ENCODE measurements around the gene RBM38.

Gene RBM38

GRCh38 chr20:57384953-57385761 is 6.0 kb upstream of the RBM38 start:
- peaks cover 24% of the 10 kb centered on the region for H3F3A ChIP-seq (ENCODE audit: insufficient read depth)
- TF ChIP-seq EZH2phosphoT487 (conservative IDR thresholded peaks at IDR 0.05; ENCODE audit: low read length) = no peak

DNA sequence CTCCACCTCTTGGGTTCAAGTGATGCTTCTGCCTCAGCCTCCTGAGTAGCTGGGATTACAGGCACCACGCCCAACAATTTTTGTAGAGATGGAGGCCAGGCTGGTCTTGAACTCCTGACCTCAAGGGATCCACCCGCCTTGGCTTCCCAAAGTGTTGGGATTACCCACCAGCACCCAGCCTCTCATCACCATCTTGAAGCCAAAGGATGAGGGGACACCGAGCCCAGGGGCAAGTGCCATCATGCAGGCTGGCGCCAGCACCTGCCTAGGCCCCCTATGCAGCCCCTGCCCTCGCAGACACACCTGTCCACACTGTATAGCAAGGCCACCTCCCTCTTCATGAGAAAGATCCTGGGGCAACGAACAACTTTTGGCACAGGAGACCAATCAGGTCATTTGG is 5.3 kb upstream of the RBM38 start:
- no peak overlapping the region for H3K27ac ChIP-seq (ENCODE audit: low read depth, low read length)
- no peak for TF ChIP-seq EZH2phosphoT487 (conservative IDR thresholded peaks at IDR 0.05; ENCODE audit: low read length)
- TF ChIP-seq, protein P1, sequence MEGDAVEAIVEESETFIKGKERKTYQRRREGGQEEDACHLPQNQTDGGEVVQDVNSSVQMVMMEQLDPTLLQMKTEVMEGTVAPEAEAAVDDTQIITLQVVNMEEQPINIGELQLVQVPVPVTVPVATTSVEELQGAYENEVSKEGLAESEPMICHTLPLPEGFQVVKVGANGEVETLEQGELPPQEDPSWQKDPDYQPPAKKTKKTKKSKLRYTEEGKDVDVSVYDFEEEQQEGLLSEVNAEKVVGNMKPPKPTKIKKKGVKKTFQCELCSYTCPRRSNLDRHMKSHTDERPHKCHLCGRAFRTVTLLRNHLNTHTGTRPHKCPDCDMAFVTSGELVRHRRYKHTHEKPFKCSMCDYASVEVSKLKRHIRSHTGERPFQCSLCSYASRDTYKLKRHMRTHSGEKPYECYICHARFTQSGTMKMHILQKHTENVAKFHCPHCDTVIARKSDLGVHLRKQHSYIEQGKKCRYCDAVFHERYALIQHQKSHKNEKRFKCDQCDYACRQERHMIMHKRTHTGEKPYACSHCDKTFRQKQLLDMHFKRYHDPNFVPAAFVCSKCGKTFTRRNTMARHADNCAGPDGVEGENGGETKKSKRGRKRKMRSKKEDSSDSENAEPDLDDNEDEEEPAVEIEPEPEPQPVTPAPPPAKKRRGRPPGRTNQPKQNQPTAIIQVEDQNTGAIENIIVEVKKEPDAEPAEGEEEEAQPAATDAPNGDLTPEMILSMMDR (IDR thresholded peaks at IDR 0.05; ENCODE audit: insufficient read depth, low read length, poor library complexity, severe bottlenecking) = no peak
- H3K4me3 ChIP-seq (ENCODE audit: insufficient read depth, low read length, poor library complexity, severe bottlenecking) = no peak overlapping the region
- no peak overlapping the region for H2AFZ ChIP-seq (ENCODE audit: low read depth, low read length, severe bottlenecking)
- H3K36me3 ChIP-seq (ENCODE audit: low read length) = no peaks in the 10 kb centered on the region
- H3K27me3 ChIP-seq (ENCODE audit: low read length) = no peaks in the 10 kb centered on the region
- peaks cover 30% of the 10 kb centered on the region for H3F3A ChIP-seq (ENCODE audit: insufficient read depth)
- no peaks in the 10 kb centered on the region for H3K9me3 ChIP-seq (ENCODE audit: insufficient read depth, low read length)
- no peaks in the 10 kb centered on the region for H3K9me2 ChIP-seq (replicated peaks; ENCODE audit: insufficient read depth, low read length)
- H4K20me1 ChIP-seq (ENCODE audit: low read depth, low read length) = no peaks in the 10 kb centered on the region
- H3K79me2 ChIP-seq (ENCODE audit: insufficient read depth, low read length) = no peaks in the 10 kb centered on the region
- H3K9ac ChIP-seq (ENCODE audit: low read length) = no peak overlapping the region
- no peak overlapping the region for H3K4me2 ChIP-seq (ENCODE audit: low read depth, low read length, poor library complexity, severe bottlenecking)

More at GRCh38 chr20:57384953-57385761, 6.0 kb upstream of the RBM38 start:
- no peak overlapping the region for H3K27ac ChIP-seq (ENCODE audit: low read depth, low read length)
- H2AFZ ChIP-seq (ENCODE audit: low read depth, low read length, severe bottlenecking) = no peak overlapping the region
- H3K36me3 ChIP-seq (ENCODE audit: low read length) = no peaks in the 10 kb centered on the region
- no peak overlapping the region for H3K4me2 ChIP-seq (ENCODE audit: low read depth, low read length, poor library complexity, severe bottlenecking)
- no peak overlapping the region for H3K4me3 ChIP-seq (ENCODE audit: insufficient read depth, low read length, poor library complexity, severe bottlenecking)
- H3K9me3 ChIP-seq (ENCODE audit: insufficient read depth, low read length) = no peaks in the 10 kb centered on the region
- H4K20me1 ChIP-seq (ENCODE audit: low read depth, low read length) = no peaks in the 10 kb centered on the region
- no peak overlapping the region for H3K9ac ChIP-seq (ENCODE audit: low read length)
- H3K9me2 ChIP-seq (replicated peaks; ENCODE audit: insufficient read depth, low read length) = no peaks in the 10 kb centered on the region
- H3K27me3 ChIP-seq (ENCODE audit: low read length) = no peaks in the 10 kb centered on the region
- H3K79me2 ChIP-seq (ENCODE audit: insufficient read depth, low read length) = no peaks in the 10 kb centered on the region

- Histone ChIP-seq H4K20me1 (ENCODE audit: low read depth, low read length) (no peaks in the 10 kb centered on the region), H2AFZ (ENCODE audit: low read depth, low read length, severe bottlenecking) (no peak overlapping the region), H3K36me3 (ENCODE audit: low read length) (no peaks in the 10 kb centered on the region), H3K27me3 (ENCODE audit: low read length) (no peaks in the 10 kb centered on the region), H3K9ac (ENCODE audit: low read length) (no peak overlapping the region), H3K4me3 (ENCODE audit: insufficient read depth, low read length, poor library complexity, severe bottlenecking) (no peak overlapping the region), H3K9me3 (ENCODE audit: insufficient read depth, low read length) (no peaks in the 10 kb centered on the region), H3F3A (ENCODE audit: insufficient read depth) (peaks cover 31% of the 10 kb centered on the region), H3K79me2 (ENCODE audit: insufficient read depth, low read length) (0 out of 2 replicates have a peak, but pooled peaks cover 3% of the 10 kb centered on the region), H3K27ac (ENCODE audit: low read depth, low read length) (no peak overlapping the region), H3K4me2 (ENCODE audit: low read depth, low read length, poor library complexity, severe bottlenecking) (no peak overlapping the region), H3K9me2 (replicated peaks; ENCODE audit: insufficient read depth, low read length) (no peaks in the 10 kb centered on the region)
- TF ChIP-seq, protein P1 (IDR thresholded peaks at IDR 0.05; ENCODE audit: insufficient read depth, low read length, poor library complexity, severe bottlenecking) = no peak
- no peak for TF ChIP-seq EZH2phosphoT487 (conservative IDR thresholded peaks at IDR 0.05; ENCODE audit: low read length)
Measured at GRCh38 chr20:57386762-57387161, 4.4 kb upstream of the RBM38 start.

DNA sequence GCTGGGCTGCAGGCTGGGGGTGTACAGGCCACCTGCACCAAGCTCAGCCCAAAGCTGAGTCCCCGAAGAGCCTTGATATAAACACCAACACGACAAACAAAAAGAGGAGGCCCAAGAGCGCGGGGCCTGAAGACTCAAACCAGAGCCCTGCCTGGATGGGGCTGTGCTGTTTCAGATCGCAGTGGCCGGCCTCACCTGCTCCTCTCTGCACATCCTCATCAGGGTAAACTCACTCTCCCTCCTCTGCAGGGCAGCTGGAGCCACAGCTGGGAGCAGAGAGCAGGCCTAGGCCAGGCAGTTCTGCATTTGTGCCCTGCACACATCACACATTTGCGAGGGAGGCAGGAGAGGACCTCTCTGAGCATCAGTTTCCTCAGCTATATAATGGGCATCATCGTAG is 3.7 kb upstream of the RBM38 start:
- no peak overlapping the region for H3K4me2 ChIP-seq (ENCODE audit: low read depth, low read length, poor library complexity, severe bottlenecking)
- H3K36me3 ChIP-seq (ENCODE audit: low read length) = no peaks in the 10 kb centered on the region
- no peak overlapping the region for H3K9ac ChIP-seq (ENCODE audit: low read length)
- H3K9me2 ChIP-seq (replicated peaks; ENCODE audit: insufficient read depth, low read length) = no peaks in the 10 kb centered on the region
- no peak overlapping the region for H3K4me3 ChIP-seq (ENCODE audit: insufficient read depth, low read length, poor library complexity, severe bottlenecking)
- peaks cover 36% of the 10 kb centered on the region for H3F3A ChIP-seq (ENCODE audit: insufficient read depth)
- H3K27me3 ChIP-seq (ENCODE audit: low read length) = no peaks in the 10 kb centered on the region
- H2AFZ ChIP-seq (ENCODE audit: low read depth, low read length, severe bottlenecking) = no peak overlapping the region
- TF ChIP-seq, protein P1 (IDR thresholded peaks at IDR 0.05; ENCODE audit: insufficient read depth, low read length, poor library complexity, severe bottlenecking) = no peak
- TF ChIP-seq EZH2phosphoT487 (conservative IDR thresholded peaks at IDR 0.05; ENCODE audit: low read length) = no peak
- no peaks in the 10 kb centered on the region for H4K20me1 ChIP-seq (ENCODE audit: low read depth, low read length)
- H3K79me2 ChIP-seq (ENCODE audit: insufficient read depth, low read length) = peaks cover 9% of the 10 kb centered on the region
- no peaks in the 10 kb centered on the region for H3K9me3 ChIP-seq (ENCODE audit: insufficient read depth, low read length)
- H3K27ac ChIP-seq (ENCODE audit: low read depth, low read length) = peak overlapping the region; percentile 98; the same call in 1 of the 2 replicates
